Activated CD8-positive, alpha-beta memory T cell treated with anti-CD3 and anti-CD28 coated beads for 48 hours (primary cell): ENCODE measurements around the gene HELT.
"Not testable (repeated sequence)": the region's sequence is repeated elsewhere in the genome, so short reads cannot be mapped to it uniquely, and the experiment has no call there.

ENCODE experiments used
- DNase-seq, 3 experiments: peaks; one replicate each; pipeline ENCODE4 v3.0.0-alpha.2; 2020; ENCODE audit warnings: low read depth in 2 of 3, low spot score in 2 of 3

The HELT gene

DNA sequence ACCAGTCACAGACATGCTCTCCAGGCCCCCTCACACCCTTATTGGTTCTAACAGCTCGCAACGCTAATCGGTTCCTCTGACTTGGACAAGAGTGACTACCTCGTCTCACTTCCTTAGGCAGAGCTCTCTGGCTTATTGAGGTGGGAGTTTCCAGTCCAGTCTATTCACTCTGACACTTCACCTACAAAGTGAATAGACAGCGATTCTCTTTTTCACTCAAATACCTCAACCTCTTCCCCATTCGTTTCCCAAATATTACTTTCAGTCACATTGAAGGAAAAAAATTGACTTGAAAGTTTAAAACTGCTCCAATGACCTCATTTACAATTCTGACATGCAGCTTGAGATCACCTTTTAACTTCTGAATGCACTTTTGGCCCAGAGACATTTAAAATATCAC, 17.7 kb downstream of the HELT start:
- no peak for DNase-seq

DNA sequence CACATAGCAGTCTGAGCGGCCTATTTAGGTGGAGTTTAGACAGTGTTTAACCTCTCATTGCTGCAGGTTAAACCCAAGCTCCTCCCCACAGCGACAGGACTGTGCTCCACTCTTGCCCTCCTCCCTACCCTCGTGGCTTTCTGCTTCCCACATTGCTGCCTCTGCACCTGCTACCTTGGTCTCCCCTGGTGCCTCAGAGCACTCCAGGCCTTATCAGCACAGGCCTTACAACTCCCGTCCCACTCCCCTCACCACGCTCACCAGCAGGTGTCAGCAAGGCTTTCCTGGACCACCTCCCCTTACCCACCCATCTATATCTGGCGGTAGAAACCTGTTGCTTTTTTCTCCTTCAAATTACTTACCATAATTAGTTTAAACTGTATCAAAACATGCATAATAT, 18.6 kb downstream of the HELT start:
- no peak for DNase-seq

DNA sequence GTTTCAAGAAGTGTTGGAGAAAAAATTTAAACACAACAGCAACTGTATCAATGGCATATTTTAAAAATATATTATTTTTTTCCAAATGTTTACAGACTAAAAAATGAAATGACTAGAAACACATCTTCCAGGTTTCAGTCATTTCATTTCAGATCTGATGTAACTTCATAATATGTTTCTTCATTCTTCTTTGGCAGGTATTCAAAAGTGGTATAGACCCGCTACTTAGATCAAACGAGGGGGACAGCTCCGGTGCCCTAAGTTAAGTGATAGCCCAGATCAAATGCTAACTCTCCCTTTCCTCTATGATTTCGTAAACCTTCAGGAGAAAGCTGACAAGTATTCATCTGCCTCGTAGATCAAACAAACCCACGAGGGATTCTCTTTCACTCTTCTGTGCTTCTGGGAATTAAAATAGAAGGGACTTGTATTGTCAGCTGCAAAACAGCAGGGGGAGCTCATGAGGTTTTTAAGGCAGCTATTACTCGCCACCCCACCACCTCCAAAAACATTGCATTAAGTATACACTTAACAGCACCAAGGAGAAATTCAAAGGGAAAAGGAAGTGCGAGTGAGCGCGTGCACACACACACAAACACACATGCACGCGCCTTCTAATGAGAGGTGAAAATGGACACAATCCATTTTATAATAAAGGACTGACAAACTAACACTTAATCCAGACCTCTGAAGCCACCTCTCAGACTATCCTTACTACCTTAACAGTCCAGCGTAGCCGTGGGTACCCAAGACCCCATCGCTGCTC, 21.4 kb downstream of the HELT start:
- DNase-seq: no peak

GRCh38 chr4:185040523-185040922, 22.2 kb downstream of the HELT start:
- DNase-seq: no peak

GRCh38 chr4:185050286-185050685, 32.0 kb downstream of the HELT start:
- DNase-seq: not testable (repeated sequence)

DNA sequence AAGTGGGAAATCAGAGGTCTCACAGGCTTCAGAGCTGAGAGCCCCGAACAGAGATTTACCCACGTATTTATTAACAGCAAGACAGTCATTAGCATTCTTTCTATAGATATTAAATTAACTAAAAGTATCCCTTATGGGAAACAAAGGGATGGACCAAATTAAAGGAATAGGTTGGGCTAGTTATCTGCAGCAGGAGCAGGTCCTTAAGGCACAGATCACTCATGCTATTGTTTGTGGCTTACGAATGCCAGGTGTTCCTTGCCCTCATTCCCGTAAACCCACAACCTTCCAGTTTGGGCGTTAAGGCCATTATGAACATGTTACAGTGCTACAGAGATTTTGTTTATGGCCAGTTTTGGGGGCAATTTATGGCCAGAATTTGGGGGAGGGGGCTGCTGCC, 33.0 kb downstream of the HELT start:
- DNase-seq: not testable (repeated sequence)

DNA sequence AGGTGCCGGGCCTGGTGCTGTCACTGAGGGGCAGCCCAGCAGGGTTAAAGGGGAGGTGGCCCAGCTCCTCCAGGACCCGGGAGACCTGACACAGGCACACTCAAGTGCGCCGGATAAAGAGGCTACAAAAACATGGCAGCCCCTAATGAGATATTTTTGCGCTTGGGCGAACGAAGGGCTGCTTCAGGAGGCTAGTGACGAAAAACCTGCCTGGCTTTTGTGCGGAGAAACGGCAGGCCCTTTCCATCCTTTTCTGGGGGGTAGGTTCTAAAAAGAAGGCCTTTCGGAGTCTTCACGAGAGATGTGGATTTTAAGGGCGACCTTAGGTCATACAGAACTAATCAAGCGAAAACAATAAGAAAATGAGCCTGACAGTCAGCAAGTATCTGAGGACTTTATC, 35.5 kb downstream of the HELT start:
- DNase-seq: no peak

DNA sequence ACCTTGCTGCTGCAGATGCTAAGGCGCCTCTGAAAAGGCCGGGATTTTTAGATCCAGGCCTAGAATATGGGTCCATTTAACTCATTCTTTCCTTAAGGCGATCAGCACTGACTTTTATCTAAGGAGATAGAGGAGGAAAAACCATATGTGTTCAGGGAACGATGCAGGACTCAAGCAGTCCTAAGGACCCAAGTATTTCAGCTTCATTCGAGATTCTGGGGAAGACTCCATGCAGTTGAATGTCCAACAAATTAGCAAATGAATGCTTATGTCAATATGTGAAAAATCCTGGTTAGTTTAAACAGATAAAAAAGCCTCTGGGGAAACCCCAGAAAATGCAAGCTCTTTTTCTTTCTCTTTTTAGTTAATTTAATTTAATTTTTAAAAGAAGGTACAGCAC, 36.0 kb downstream of the HELT start:
- no peak for DNase-seq

DNA sequence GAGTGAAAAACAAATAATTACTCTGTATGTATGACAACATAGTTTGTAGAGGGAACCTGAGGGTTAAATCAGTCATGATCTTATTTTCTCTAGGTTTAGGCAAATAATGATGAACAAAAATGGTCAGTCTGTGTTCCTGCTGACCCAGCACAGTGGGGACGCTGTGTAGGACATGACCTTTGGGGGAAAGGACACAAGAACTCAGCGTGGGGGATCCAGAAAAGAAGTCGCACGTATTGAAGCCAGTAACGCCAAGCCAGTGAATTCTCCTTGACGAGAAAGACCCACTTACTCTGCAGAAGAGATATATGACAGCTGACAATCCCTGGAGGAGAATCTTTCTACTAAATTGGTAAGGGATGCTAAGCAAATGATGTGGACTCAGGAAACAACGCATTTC, 36.6 kb downstream of the HELT start:
- no peak for DNase-seq

DNA sequence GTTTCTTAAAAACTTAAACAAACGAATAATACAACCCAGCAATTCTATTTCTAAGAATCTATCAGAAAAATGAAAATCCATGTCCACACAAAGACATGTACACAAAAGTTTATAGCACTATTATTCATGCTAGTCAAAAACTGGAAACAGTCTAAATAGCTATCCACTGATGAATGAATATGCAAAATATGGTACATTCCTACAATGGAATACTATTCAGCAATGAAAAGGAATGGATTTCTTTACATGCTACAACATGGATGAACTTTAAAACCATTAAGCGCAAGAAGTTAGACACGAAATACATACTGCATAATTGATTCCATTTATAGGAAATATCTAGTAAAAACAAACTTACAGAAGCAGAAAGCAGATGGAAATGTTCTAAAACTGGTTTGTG, 43.3 kb downstream of the HELT start:
- no peak for DNase-seq

DNA sequence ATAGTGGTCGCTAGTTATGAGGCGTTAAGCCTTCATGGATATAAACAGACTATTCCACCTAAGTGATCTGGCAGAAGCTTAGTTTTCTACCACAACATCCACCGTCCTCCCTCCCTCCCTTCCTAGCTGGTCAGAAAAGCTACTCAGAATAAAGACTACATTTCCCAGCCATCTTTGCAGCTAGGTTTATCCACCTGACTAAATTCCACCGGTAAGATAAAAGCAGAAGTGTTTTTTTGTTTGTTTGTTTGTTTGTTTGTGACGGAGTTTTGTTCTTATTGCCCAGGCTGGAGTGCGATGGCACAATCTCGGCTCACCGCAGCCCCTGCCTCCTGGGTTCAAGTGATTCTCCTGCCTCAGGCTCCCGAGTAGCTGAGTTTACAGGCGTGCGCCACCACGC, 44.3 kb downstream of the HELT start:
- DNase-seq: no peak

- no peak for DNase-seq
Measured at GRCh38 chr4:185066179-185066578, 47.9 kb downstream of the HELT start.

DNA sequence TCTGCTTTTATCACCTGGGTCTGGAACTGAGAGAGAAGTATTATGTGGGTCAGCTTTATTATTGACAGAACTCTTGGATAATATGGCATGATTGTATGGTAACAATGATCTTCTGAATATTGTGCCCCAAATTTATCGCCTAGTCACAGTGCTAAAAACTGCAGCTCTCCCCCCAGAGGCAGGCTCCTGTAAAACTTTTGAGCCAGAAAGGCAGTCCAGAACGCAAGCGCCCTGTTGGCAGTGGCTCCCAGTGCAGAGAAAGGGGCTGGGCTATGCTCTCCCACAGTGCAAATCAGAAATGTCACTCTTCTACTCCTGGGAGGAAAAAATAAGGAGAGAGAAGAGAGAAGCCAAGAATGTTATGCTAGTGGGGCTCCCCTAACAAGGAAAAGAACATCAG, 50.5 kb downstream of the HELT start:
- no peak for DNase-seq
